T-cell (primary cell): ENCODE results near the gene PLEKHM3. TPM values are rescaled to one million over a fixed set of nuclear protein-coding genes. Genes with fewer than 3 reads are reported as not detected.

Experiments used
- ATAC-seq, 4 experiments: fragments of 200-7000 bp in 3 of 4; fragments of 150-1000 bp in 1 of 4; cut with Tn5 transposase; replicated peaks in 1 of 4; 1 replicate in 3 of 4; 2 replicates in 1 of 4; pipeline ENCODE4 v1.10.0; 2021; ENCODE audit warnings: moderate library complexity in 3 of 4, mild to moderate bottlenecking in 2 of 4, moderate number of reproducible peaks in 1 of 4
- CTCF ChIA-PET, 2 donors: fragments of 300-600 bp; sonication (Branson Sonifier 250); formaldehyde crosslinking; loops; one replicate each; lab custom pipeline; 2022; ENCODE audit warnings: antibody characterized with exemption in 2 of 2; lab: Charles Lee
- POLR2A ChIA-PET, 2 donors: fragments of 300-600 bp; sonication (Branson Sonifier 250); formaldehyde crosslinking; loops; one replicate each; lab custom pipeline; 2022; ENCODE audit warnings: antibody characterized with exemption in 2 of 2; lab: Charles Lee
- DNase-seq, 35 experiments: peaks; one replicate each; pipeline versions ENCODE4 v3.0.0 to v3.0.0-alpha.2; 2013 to 2023
- H3K27ac ChIP-seq: one replicate; pipeline ENCODE4 v1.5.1; 2013; ENCODE audit warnings: low read length
- H3K27me3 ChIP-seq, 2 experiments: replicated peaks in 1 of 2; 1 replicate in 1 of 2; 2 replicates in 1 of 2; pipeline versions ENCODE4 v1.6.1 to v1.7.0; 2013; ENCODE audit warnings: low read length in 1 of 2, mixed read lengths in 1 of 2; ENCODE audit not compliant: control insufficient read depth in 2 of 2, insufficient read depth in 2 of 2; ENCODE audit errors: extremely low read depth in 1 of 2
- H3K36me3 ChIP-seq, 2 donors: 1 replicate in 1 of 2; 2 replicates in 1 of 2; pipeline versions ENCODE4 v1.6.1 to v1.7.0; 2013; ENCODE audit warnings: low read length in 1 of 2; ENCODE audit not compliant: control insufficient read depth in 2 of 2, insufficient read depth in 1 of 2; ENCODE audit errors: extremely low read depth in 1 of 2
- H3K4me1 ChIP-seq, 2 experiments: 1 replicate in 1 of 2; 2 replicates in 1 of 2; pipeline versions ENCODE4 v1.6.1 to v1.7.0; 2013; ENCODE audit warnings: low read length in 2 of 2, mixed read lengths in 1 of 2; ENCODE audit not compliant: insufficient read depth in 2 of 2, control insufficient read depth in 1 of 2; ENCODE audit errors: extremely low read depth in 1 of 2
- H3K4me3 ChIP-seq, 2 donors: 1 replicate in 1 of 2; 2 replicates in 1 of 2; pipeline versions ENCODE4 v1.5.1 to v1.7.0; 2013; ENCODE audit warnings: mild to moderate bottlenecking in 2 of 2, low read length in 1 of 2, moderate library complexity in 1 of 2; ENCODE audit not compliant: control insufficient read depth in 1 of 2; ENCODE audit errors: extremely low read depth in 1 of 2
- H3K9me3 ChIP-seq: 2 replicates; pipeline ENCODE4 v1.7.0; 2013
- H3K27ac Mint-ChIP-seq, 2 donors: one replicate each; pipeline ENCODE4 v1.8.0; 2020 to 2021; ENCODE audit warnings: mild to moderate bottlenecking in 2 of 2, mixed read lengths in 2 of 2
- H3K27me3 Mint-ChIP-seq, 2 donors: one replicate each; pipeline ENCODE4 v1.8.0; 2021 to 2022; ENCODE audit warnings: mixed read lengths in 2 of 2
- H3K36me3 Mint-ChIP-seq: one replicate; pipeline ENCODE4 v1.8.0; 2021; ENCODE audit warnings: mixed read lengths
- H3K4me1 Mint-ChIP-seq, 3 donors: one replicate each; pipeline ENCODE4 v1.8.0; 2020 to 2022; ENCODE audit warnings: mixed read lengths in 3 of 3, mild to moderate bottlenecking in 1 of 3
- H3K4me3 Mint-ChIP-seq, 3 donors: one replicate each; pipeline ENCODE4 v1.8.0; 2020 to 2022; ENCODE audit warnings: mild to moderate bottlenecking in 3 of 3, mixed read lengths in 3 of 3, moderate library complexity in 3 of 3
- H3K9me3 Mint-ChIP-seq, 3 donors: one replicate each; pipeline ENCODE4 v1.8.0; 2020 to 2022; ENCODE audit warnings: mixed read lengths in 3 of 3
- WGBS: methylation state at CpG from one replicate; pipeline ENCODE4 v1.1.5; 2013; ENCODE audit warnings: missing lambda C conversion rate; ENCODE audit not compliant: insufficient coverage; 5-methylcytosine and 5-hydroxymethylcytosine counted together
- total RNA-seq, 35 experiments: library from RNA in 6 of 35; stranded (reverse) in 6 of 35; fragments of 120-200 nt in 1 of 35; gene quantifications; one replicate each; pipeline versions ENCODE4 v1.2.1 to v1.2.4 and lab custom pipeline; 2013 to 2026

PLEKHM3 gene
- total RNA-seq, 5 donors from 2014 or later (not counting 1 experiment from before 2014, with no cell fraction given), result 12.3 to 18.1 (median 13.9) TPM

- peaks cover 0 to 4% (median 2%) of the 10 kb centered on the region in 3 donors for H3K4me1 Mint-ChIP-seq
- no peak for ATAC-seq
- no peak overlapping the region for H3K27ac Mint-ChIP-seq
- Histone ChIP-seq H3K27me3 (no peaks in the 10 kb centered on the region), H3K27ac (no peak overlapping the region), H3K4me3 (no peak overlapping the region), H3K9me3 (no peaks in the 10 kb centered on the region), H3K4me1 (no peaks in the 10 kb centered on the region), H3K36me3 (peaks cover 0 to 11% of the 10 kb centered on the region in 2 donors)
- no peak for DNase-seq
- no peaks in the 10 kb centered on the region for H3K27me3 Mint-ChIP-seq
- H3K9me3 Mint-ChIP-seq, result no peaks in the 10 kb centered on the region
- peaks cover 21% of the 10 kb centered on the region for H3K36me3 Mint-ChIP-seq
- POLR2A ChIA-PET, result no interaction called here
- CTCF ChIA-PET, result interaction anchor here in 1 of 2 donors (0.6 kb wide), 1 partner anchor 31 kb away, joined by 3 read pairs; no protein-coding TSS in a partner anchor
- H3K4me3 Mint-ChIP-seq, result no peak overlapping the region
- 100% methylated on average over 1 of the region's 7 CpGs for WGBS
Observed at GRCh38 chr2:207935121-207935990, 90.0 kb downstream of the PLEKHM3 start.

- ATAC-seq, result no peak
- no peaks in the 10 kb centered on the region for H3K27me3 Mint-ChIP-seq
- DNase-seq, result no peak
- ChIA-PET POLR2A (no interaction called here), CTCF (no interaction called here)
- Histone ChIP-seq H3K4me1 (no peaks in the 10 kb centered on the region), H3K27me3 (no peaks in the 10 kb centered on the region), H3K36me3 (peaks cover 0 to 8% of the 10 kb centered on the region in 2 donors), H3K27ac (no peak overlapping the region), H3K4me3 (no peak overlapping the region), H3K9me3 (no peaks in the 10 kb centered on the region)
- WGBS, result 100% methylated on average over 2 of the region's 7 CpGs
- no peak overlapping the region for H3K27ac Mint-ChIP-seq
- H3K4me1 Mint-ChIP-seq, result peaks cover 0 to 4% (median 0%) of the 10 kb centered on the region in 3 donors
- peaks cover 24% of the 10 kb centered on the region for H3K36me3 Mint-ChIP-seq
- H3K9me3 Mint-ChIP-seq, result no peaks in the 10 kb centered on the region
- no peak overlapping the region for H3K4me3 Mint-ChIP-seq
Observed at GRCh38 chr2:207934720-207935119, 90.6 kb downstream of the PLEKHM3 start.

DNA sequence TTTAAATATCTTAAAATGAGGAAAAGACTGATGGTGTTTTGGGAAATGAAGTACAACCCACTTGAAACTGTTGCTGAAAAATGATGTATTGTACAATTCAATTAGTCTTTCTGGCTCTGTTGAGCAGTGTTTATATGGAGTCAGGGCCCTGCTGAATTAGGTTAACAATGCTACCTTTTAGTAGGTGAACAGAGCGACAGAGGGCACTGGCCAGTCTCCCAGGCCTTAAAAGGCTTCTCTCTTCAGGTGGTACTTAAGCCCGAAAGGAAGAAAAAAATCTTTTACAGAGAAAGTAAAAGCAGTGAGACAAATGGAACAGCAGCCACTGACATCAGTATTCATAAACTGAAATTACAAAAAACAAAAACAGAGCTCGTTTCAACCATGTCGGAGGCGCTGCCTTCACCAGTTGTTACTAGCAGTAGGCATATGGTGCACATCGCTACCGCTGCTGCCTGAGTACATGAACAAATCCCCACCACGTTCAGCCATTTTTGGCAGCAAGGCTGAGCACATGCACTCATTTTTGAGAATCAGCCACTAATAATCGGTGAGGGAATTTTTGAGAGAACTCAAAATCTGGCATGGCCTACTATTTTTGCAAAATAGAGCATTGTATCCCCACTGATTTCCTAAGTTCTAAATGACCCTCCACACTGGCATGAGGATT, 91.8 kb downstream of the PLEKHM3 start:
- Mint-ChIP-seq H3K9me3 (no peaks in the 10 kb centered on the region), H3K27ac (no peak overlapping the region), H3K4me3 (no peak overlapping the region), H3K36me3 (peaks cover 31% of the 10 kb centered on the region), H3K4me1 (no peaks in the 10 kb centered on the region), H3K27me3 (no peaks in the 10 kb centered on the region)
- DNase-seq (no peak), ATAC-seq (no peak)
- Histone ChIP-seq H3K36me3 (peaks cover 0 to 10% of the 10 kb centered on the region in 2 donors), H3K4me1 (no peaks in the 10 kb centered on the region), H3K27me3 (no peaks in the 10 kb centered on the region), H3K4me3 (no peak overlapping the region), H3K27ac (no peak overlapping the region), H3K9me3 (no peaks in the 10 kb centered on the region)
- ChIA-PET CTCF (interaction anchor here (0.5 to 0.8 kb wide), 2 partner anchors 42 to 345 kb away, joined by 3 to 6 read pairs; no protein-coding TSS in a partner anchor), POLR2A (no interaction called here)
- 98% methylated on average over 7 of the region's 9 CpGs for WGBS

DNA sequence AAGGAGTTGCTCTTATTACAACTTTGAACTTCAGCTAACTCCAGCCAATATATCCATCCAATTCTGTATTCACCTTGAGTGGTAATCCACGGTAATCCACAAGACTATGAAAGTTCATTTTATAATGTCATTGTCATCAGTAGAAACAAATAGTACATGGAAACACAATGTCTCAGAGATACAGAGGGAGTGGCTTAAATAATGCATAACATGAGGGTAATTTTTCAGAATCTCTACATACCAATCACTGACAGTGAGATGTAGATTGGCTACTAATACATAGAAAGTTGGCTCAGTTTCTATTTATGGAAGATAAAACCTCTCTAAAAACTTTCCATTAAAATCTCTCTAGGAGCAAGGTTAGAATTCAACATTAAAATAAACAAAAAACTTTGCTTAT, 93.2 kb downstream of the PLEKHM3 start:
- H3K4me3 ChIP-seq, result no peak overlapping the region
- H3K9me3 ChIP-seq, result no peaks in the 10 kb centered on the region
- Mint-ChIP-seq H3K9me3 (no peaks in the 10 kb centered on the region), H3K27ac (no peak overlapping the region), H3K27me3 (no peaks in the 10 kb centered on the region), H3K4me1 (no peaks in the 10 kb centered on the region), H3K4me3 (no peak overlapping the region), H3K36me3 (peaks cover 29% of the 10 kb centered on the region)
- H3K27ac ChIP-seq, result no peak overlapping the region
- ChIA-PET POLR2A (no interaction called here), CTCF (no interaction called here)
- DNase-seq, result no peak
- H3K4me1 ChIP-seq, result no peaks in the 10 kb centered on the region
- whole genome bisulfite sequencing, result no CpG with 5 or more reads among the region's 1 CpG
- ATAC-seq, result no peak
- peaks cover 0 to 10% of the 10 kb centered on the region in 2 donors for H3K36me3 ChIP-seq
- no peaks in the 10 kb centered on the region for H3K27me3 ChIP-seq

GRCh38 chr2:207930747-207931146, 94.6 kb downstream of the PLEKHM3 start:
- Mint-ChIP-seq H3K27ac (no peak overlapping the region), H3K27me3 (no peaks in the 10 kb centered on the region), H3K9me3 (no peaks in the 10 kb centered on the region), H3K4me1 (peaks cover 6 to 10% (median 9%) of the 10 kb centered on the region in 3 donors), H3K4me3 (no peak overlapping the region), H3K36me3 (peaks cover 32% of the 10 kb centered on the region)
- H3K27me3 ChIP-seq, result no peaks in the 10 kb centered on the region
- H3K36me3 ChIP-seq, result peaks cover 0 to 10% of the 10 kb centered on the region in 2 donors
- POLR2A ChIA-PET, result no interaction called here
- peaks cover 0 to 3% of the 10 kb centered on the region in 2 experiments for H3K4me1 ChIP-seq
- no peak overlapping the region for H3K27ac ChIP-seq
- ATAC-seq (no peak), DNase-seq (no peak)
- CTCF ChIA-PET, result no interaction called here
- WGBS, result 97% methylated on average over 25 of the region's 29 CpGs
- H3K9me3 ChIP-seq, result no peaks in the 10 kb centered on the region
- H3K4me3 ChIP-seq, result no peak overlapping the region

GRCh38 chr2:207929923-207930322, 95.4 kb downstream of the PLEKHM3 start:
- Mint-ChIP-seq H3K4me3 (no peak overlapping the region), H3K4me1 (peaks cover 11 to 17% (median 16%) of the 10 kb centered on the region in 3 donors), H3K27me3 (no peaks in the 10 kb centered on the region), H3K9me3 (no peaks in the 10 kb centered on the region), H3K36me3 (peaks cover 37% of the 10 kb centered on the region), H3K27ac (no peak overlapping the region)
- DNase-seq, result no peak
- no peaks in the 10 kb centered on the region for H3K9me3 ChIP-seq
- peaks cover 0 to 10% of the 10 kb centered on the region in 2 donors for H3K36me3 ChIP-seq
- POLR2A ChIA-PET, result interaction anchor here in 1 of 2 donors (0.7 kb wide), 1 partner anchor 245 kb away, joined by 3 read pairs; no protein-coding TSS in a partner anchor
- H3K4me1 ChIP-seq, result peaks cover 5 to 10% of the 10 kb centered on the region in 2 experiments
- no CpG with 5 or more reads among the region's 3 CpGs for WGBS
- CTCF ChIA-PET, result interaction anchor here in 1 of 2 donors (0.5 kb wide), 1 partner anchor 1063 kb away, joined by 4 read pairs; no protein-coding TSS in a partner anchor
- no peak overlapping the region for H3K4me3 ChIP-seq
- ATAC-seq, result no peak
- H3K27me3 ChIP-seq, result no peaks in the 10 kb centered on the region
- no peak overlapping the region for H3K27ac ChIP-seq
